NCI-H1436 treated with DMSO at 0.1 percent for 48 hours (cell line): Measurements from ENCODE around the gene SORCS2.

ENCODE experiments used
- DNase-seq: peaks from one replicate; lab custom pipeline; 2025; lab: John Stamatoyannopoulos, UW

SORCS2 gene

GRCh38 chr4:7415927-7416686, 223.8 kb downstream of the SORCS2 start:
- no peak for DNase-seq

- DNase-seq = no peak
These were observed 224.6 kb downstream of the SORCS2 start for GRCh38 chr4:7416745-7417432.

- DNase-seq = no peak
These were observed 225.3 kb downstream of the SORCS2 start for GRCh38 chr4:7417639-7418038.

- DNase-seq = no peak
These were observed 226.0 kb downstream of the SORCS2 start for GRCh38 chr4:7418131-7418943.

GRCh38 chr4:7419961-7420660, 227.8 kb downstream of the SORCS2 start:
- DNase-seq = no peak

GRCh38 chr4:7420661-7421040, 228.3 kb downstream of the SORCS2 start:
- DNase-seq = no peak

GRCh38 chr4:7421356-7422150, 229.2 kb downstream of the SORCS2 start:
- DNase-seq = no peak

- DNase-seq = no peak
These were observed 230.0 kb downstream of the SORCS2 start for GRCh38 chr4:7422151-7422897.

GRCh38 chr4:7422898-7423180, 230.5 kb downstream of the SORCS2 start:
- no peak for DNase-seq

GRCh38 chr4:7423391-7423790, 231.1 kb downstream of the SORCS2 start:
- no peak for DNase-seq

GRCh38 chr4:7423801-7424552, 231.6 kb downstream of the SORCS2 start:
- DNase-seq = no peak

- no peak for DNase-seq
These were observed 232.3 kb downstream of the SORCS2 start for GRCh38 chr4:7424553-7425111.

GRCh38 chr4:7425124-7425523, 232.8 kb downstream of the SORCS2 start:
- no peak for DNase-seq

- DNase-seq = no peak
These were observed 233.5 kb downstream of the SORCS2 start for GRCh38 chr4:7425591-7426468.

GRCh38 chr4:7426525-7427171, 234.3 kb downstream of the SORCS2 start:
- no peak for DNase-seq

GRCh38 chr4:7427361-7427760, 235.0 kb downstream of the SORCS2 start:
- DNase-seq = no peak

GRCh38 chr4:7427831-7428260, 235.5 kb downstream of the SORCS2 start:
- no peak for DNase-seq
